HG02610 (cell line): ENCODE data around the gene MYO5C.
"Not testable (repeated sequence)": the region's sequence is repeated elsewhere in the genome, so short reads cannot be mapped to it uniquely, and the experiment has no call there.

Experiments used
- ATAC-seq: cut with Tn5 transposase; IDR thresholded peaks from one replicate; pipeline ENCODE4 v1.9.1; 2021; ENCODE audit warnings: mild to moderate bottlenecking, moderate library complexity; ENCODE audit not compliant: unreplicated experiment

Gene MYO5C

DNA sequence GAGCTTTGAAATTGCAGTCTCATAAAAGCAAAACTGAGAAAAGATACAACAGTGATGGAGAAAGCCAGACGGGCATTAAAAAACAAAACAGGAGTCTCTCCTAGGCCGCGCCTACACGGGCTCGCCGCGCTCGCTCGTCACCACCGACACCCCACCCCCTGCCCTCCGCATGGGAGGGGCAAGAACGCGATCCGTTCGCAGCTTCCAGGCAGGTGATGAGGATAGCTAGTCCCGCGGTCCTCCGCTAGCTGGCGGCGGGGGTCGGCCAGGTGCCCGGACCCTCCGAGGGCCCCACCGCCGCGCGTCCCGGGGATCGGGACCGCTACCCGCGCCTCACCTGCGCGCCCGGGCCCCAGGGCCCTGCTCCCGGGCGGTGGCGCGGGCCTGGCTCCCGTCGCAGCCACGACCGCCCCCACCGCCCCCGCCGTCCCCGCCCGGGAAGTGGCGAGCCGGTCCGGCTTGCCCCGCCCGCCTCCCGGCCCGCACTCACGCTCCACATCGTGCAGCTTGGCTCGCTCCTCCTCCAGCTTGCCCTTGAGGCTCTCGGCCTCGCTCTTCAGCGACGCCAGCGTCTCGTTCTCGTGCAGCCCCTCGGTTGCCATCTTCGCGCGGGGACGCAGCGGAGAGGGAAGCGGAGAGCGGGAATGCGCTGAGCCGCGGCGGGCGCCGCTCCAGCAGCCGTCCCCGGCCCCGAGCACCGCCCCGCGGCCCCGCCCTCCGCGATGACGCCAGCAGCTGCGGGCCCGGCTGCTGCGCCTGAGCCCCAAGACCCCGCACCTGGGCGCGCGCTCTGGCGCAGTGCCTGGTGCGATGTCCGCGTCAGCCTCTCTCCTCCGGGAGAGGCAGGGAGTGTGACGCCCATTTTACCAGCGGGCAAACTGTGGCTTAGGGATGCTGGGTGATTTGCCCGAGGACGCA, 116.1 kb downstream of the MYO5C start:
- ATAC-seq = peak; percentile 86

DNA sequence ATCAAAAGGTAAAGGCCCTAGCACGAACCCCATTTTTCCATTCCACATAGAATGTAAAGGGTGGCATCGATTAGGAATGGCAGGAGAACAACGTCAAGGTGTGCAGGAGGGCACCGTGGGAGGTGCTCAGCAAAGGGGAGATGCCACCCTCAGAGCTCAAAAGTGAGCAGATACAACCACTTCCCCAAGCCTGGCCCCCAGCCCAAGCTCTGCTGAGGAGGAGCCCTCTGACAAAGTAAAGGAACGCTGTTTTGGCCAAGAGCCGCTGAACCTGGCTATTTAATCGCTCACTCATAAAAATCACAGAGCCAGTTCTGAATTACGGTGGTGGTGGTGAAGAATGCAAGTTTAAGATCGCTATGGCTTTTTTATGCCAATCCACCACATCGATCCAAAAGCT, 116.8 kb downstream of the MYO5C start:
- ATAC-seq = no peak

GRCh38 chr15:52172869-52173268, 122.7 kb downstream of the MYO5C start:
- no peak for ATAC-seq

DNA sequence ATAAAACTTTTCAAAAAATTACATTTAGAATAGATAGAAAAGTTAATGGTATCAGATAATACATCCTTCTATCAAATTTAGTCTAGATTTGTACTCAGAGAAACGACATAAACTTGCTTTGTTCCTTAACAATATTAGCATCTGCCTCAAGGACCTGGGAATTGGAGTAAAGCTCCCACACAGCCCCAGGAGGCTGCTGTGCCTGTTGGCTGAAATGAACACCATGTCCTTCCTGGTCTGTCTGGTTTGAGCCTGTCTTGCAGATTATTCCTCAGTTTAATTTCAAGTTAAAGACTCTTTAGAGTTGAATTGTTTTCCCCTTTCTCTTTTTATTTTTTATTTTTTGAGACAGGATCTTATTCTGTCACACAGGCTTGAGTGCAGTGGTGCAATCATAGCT, 123.8 kb downstream of the MYO5C start:
- ATAC-seq = no peak

- ATAC-seq = no peak
These were observed 124.2 kb downstream of the MYO5C start for GRCh38 chr15:52171386-52171785.

- not testable (repeated sequence) for ATAC-seq
These were observed 125.4 kb downstream of the MYO5C start for GRCh38 chr15:52170199-52170598.

DNA sequence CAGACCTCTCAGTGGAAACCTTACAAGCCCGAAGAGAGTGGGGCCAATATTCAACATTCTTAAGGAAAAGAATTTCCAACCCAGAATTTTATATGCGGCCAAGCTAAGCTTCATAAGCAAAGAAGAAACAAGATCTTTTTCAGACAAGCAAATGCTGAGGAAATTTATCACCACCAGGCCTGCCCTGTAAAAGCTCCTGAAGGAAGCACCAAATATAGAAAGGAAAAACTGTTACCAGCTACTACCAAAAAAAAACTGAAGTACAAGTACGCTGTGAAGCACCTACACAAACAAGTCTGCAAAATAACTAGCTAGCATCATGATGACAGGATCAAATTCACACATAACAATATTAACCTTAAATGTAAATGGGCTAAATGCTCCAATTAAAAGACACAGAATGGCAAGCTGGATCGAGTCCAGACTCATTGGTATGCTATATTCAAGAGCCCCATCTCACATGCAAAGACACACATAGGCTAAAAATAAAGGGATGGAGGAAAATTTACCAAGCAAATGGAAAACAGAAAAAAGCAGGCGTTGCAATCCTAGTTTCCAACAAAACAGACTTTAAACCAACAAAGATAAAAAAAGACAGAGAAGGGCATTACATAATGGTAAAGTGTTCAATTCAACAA, 130.0 kb downstream of the MYO5C start:
- ATAC-seq = not testable (repeated sequence)

DNA sequence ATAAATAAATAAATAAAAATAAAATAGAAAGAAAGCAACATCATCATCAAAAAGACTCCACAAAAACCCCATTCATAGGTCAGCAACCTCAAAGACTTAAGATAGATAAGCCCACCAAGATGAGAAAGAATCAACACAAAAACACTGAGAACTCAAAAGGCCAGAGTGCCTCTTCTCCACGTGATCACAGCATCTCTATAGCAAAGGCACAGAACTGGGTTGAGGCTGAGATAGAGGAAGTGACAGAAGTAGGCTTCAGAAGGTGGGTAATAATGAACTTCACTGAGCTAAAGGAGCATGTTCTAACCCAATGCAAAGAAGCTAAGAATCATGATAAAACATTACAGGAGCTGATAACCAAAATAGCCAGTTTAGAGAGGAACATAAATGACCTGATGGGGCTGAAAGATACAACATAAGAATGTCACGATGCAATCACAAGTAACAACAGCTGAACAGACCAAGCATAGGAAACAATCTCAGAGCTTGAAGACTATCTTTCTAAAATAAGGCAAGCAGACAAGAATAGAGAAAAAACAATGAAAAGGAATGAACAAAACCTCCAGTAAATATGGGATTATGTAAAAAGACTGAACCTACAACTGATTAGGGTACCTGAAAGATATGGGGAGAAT, 130.9 kb downstream of the MYO5C start:
- ATAC-seq = no peak

- ATAC-seq = no peak
These were observed 132.0 kb downstream of the MYO5C start for GRCh38 chr15:52163321-52164190.

DNA sequence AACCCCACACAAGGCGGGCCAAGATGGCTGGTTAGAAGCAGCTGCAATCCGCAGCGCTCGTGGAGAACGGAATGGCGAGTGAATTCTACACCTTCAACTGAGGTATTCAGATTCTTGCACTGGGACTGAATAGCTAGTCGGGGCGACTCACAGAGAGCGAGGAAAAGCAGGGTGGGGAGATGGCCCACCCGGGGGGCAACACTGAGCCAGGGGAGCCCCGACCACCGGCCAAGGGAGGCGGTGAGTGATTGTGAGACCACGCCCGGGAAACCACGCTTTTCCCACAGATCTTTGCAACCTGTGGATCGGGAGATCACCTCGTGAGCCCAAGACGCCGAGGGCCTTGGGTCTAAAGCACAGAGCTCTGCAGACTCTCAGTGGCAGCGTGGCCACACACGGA, 132.7 kb downstream of the MYO5C start:
- no peak for ATAC-seq

DNA sequence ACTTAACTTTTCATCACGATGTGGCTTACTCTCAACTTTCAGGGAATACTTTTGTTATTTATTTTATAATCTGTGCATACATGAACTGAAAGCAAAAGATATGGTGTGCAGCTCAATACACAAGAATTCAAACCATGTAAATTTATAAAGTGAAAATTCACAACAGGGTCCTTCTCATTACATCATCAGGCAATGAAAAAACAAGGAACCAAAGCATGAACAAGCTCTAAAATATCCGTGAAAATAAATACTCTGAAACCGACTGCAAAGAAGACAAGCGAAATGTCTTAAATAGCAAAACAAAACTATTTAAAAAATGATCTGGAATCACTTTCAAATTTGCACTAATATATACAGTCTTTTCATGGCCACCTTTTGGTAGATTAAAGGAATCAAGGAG, 133.3 kb downstream of the MYO5C start:
- ATAC-seq = no peak

- no peak for ATAC-seq
These were observed 134.1 kb downstream of the MYO5C start for GRCh38 chr15:52161406-52161966.

GRCh38 chr15:52159645-52160044, 136.0 kb downstream of the MYO5C start:
- ATAC-seq = no peak

- no peak for ATAC-seq
These were observed 137.4 kb downstream of the MYO5C start for GRCh38 chr15:52158084-52158765.

DNA sequence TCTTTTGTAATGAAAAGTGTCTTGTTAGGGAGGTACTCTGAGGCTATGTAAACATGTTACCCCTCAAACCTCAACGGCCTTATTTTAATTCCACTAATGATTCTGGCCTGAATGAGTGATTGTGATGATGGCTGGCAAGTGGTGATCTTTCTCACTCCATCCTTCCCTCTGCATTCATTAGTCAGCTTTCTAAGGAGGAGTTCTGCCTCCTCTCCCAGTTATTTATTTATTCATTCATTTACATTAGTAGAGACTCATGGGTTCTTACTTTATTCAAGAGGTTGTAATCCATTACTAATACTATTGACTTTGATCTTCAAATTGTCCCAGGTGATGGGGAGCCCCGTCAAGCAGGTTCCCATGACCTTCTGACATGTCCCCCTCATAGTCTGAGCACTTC, 139.7 kb downstream of the MYO5C start:
- ATAC-seq = no peak

DNA sequence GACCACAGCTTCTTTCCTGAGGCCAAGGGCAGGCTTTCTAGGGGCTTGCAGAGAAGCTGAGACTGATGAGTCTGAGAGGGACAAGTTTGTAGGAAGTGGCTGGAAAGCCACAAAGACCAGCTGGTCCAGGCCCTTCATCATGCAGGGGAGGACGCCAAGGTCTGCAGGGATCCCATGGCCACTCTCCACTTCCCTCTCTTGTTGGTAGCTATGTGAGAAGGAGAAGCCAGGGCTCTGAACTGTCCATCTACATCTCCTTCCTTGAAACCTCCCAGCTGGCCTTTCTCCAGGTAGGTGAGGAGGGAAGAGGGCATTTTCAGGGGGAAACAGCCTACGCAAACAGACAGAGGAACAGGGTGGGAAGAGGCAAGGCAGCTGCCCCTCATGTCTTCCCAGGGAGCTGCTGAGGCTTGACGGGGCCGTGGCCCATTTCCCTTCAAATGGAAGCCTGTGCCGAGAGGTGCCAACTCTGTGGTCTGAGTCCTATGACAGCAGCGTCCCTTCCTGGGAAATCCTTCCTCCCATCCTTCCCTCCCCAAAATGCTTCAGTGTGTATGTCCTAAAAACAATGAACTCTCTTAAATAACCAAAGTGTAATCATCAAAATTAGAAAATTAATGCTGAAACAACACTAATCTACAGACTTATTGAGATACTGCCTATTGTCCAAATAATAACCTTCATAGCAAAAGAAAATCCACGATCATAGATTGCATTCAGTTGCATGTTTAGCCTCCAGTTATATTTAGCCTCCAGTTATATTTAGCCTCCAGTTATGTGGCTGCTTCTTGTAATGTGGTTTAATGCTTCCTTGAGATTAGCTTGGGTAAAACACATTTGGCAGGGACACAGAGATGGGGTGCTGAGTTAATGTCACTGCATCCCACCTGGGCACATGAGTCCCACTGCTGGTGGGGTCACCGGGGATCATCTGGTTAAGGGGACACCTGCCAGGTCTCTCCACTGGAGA, 140.4 kb downstream of the MYO5C start:
- ATAC-seq = no peak

DNA sequence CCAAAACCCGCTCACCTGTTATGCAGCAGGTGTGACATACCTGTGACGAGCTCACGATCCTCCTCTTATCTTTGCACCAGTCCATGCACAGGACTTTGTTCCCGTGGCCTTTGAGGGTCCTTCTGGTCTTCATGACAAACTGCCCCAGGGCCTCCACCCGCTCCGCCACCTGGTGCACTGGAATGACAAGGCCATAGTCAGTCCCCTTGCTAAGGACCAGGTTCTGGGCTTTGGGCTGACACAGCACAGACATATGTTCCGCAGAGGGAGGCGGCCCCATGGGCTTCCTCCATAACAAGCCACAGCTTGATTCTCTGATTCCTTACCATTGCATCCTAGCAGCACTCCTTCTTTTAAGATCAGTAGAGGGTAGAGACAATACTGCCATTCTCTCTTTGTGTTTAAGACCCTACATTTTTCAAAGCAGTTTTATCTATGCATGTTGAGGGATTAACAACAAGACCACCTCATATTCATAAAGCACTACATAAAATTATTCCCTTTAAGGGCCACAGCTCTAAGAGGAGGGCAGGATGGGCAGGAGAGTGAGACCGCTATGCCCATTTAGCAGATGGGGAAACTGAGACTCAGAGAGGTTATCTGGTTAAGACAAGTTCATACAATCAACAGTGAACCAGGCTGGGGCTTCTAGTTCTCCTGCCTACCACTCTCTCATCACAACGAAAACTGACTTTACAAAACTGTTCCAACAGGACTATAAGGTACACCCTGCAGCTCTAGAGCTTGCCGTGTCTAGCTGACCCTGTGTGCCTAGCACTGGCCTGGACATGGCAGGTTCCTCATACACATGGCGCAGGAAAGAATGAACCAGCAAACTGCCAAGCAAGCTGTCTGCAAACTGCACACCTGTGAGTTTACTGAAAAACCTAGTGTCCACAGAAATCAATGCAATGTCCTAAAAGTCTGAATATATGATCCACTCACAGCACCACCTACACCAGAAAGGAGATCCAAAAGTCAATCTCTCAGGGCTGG, 141.4 kb downstream of the MYO5C start:
- no peak for ATAC-seq

GRCh38 chr15:52151353-52151752, 144.3 kb downstream of the MYO5C start:
- ATAC-seq = no peak
